ENCODE data around the gene GIMD1.
A peak's percentile ranks its signal among the peaks of the same experiment; 100 is the strongest.
"Not testable (repeated sequence)": the region's sequence is repeated elsewhere in the genome, so short reads cannot be mapped to it uniquely, and the experiment has no call there.

Gene GIMD1

DNA sequence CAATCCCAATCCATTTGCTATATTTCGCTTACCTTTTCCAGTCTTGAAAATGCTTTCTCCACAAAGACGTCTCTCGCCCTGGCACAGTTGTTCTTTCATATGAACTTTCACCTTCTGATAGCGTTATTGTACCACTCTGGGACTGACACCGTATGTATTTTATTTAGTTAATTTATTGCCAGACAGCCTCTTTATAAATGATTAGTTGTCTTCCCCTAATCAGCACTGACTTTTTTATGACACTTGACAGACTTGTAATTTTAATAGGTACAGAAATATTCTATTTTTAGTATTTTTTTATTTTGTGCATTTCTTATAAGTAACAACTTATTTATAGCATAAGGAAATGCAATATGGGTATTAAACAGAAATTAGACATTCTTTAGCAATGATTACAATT is at the start of gene GIMD1:
Gene GIMD1 (minus strand): TSS at position 101 of the 400 bp plus-strand sequence. CDS start 1,343 bp downstream, outside the sequence.
- no peak for DNase-seq (ENCODE audit: low spot score)

DNA sequence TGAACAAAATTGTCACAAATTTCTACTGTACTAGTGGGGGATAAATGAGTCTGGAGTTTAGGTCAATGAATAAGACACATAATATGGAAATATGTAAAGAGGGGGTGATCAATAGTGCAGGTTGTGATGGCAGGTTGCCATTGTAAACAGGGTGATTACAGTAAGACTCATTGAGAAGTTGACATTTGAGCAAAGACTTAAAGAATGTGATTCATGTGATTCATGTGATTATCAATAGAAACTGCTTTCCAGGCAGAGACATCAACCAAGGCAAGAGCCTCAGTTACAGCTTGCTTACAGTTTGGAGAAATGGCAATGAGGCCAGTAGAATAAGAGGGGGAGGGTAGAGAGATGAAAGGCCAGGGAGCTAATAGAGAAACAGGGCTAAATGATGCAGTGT is 45.8 kb upstream of the GIMD1 start:
- no peak for DNase-seq (ENCODE audit: low spot score)

DNA sequence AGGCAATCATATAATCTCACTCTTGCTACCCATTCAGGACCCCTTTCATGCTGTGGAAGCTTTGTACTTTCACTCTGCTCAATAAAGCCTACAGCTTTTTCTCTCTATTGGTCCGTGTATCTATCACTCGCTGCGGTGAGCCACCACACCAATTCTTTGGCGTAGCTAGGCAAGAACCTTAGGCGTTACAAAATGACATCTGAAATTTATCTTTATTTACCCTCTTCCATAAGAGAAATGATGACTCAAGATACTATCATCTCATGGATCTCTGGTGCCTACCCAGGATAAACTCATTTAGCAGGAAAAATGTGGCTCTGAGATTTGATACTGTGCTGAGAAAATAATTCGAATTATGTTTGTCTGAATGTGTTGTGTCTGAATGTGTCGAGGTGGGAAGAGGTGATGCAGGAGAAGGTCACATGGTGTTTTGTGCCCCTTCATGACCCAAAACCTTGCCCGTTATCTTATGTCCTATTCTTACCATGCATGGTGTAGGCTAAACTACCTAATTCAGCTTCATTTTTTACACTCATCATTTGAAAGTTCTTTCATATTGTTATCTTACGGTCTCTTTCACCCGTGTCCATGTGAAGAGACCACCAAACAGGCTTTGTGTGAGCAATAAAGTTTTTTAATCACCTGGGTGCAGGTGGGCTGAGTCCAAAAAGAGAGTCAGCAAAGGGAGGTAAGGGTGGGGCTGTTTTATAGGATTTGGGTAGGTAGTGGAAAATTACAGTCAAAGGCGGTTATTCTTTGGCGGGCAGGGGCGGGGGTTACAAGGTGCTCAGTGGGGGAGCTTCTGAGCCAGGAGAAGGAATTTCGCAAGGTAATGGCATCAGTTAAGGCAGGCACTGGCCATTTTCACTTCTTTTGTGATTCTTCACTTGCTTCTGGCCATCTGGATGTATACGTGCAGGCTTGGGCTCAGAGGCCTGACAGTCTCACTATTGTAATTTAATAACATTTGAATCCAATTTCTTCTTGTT is 41.6 kb upstream of the GIMD1 start:
- no peak for DNase-seq (ENCODE audit: low spot score)

DNA sequence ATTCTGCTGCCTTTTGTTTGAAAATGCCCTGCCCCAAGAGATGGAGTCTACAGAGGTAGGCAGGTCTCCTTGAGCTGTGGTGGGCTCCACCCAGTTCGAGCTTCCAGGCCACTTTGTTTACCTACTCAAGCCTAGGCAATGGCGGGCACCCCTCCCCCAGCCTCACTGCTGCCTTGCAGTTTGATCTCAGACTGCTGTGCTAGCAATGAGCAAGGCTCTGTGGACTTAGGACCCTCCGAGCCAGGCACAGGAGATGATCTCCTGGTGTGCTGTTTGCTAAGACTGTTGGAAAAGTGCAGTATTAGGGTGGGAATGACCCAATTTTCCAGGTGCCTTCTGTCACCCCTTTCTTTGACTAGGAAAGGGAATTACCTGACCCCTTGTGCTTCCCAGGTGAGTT is 39.4 kb upstream of the GIMD1 start:
- not testable (repeated sequence) for DNase-seq (ENCODE audit: low spot score)

DNA sequence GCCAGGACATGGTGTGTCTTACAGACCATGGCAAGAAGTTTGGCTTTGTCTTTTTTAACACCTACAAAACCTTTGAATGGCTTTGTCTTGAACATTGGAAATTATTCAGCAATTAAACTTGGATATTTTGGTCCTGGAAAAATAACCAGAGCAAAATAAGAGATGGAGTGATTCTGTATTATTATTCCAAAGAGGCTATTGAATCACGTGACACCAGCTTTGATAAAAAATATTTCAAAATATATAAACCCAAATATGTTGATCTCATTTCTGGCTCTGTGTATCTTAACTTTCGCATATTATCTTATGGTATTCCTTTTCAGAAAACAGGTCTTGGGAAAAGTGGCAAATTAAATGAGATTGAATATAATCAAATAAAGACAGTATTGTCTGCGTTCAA is 32.6 kb upstream of the GIMD1 start:
- no peak for DNase-seq (ENCODE audit: low spot score)

DNA sequence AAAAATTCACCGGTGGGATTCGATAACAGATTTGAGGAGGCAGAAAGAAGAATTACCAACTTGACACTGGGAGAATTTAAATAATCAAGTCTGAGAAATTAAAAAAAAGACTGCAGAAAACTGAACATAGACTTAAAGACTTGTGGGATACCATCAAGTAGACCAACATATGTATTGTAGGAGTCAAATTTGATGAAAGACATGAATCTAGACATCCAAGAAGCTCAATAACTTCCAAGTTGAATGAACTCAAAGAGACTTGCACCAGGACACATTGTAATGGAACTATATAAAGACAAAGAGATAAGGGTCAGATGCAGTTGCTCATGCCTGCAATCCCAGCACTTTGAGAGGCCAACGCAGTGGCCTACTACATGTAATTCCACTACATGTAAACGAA is 30.3 kb upstream of the GIMD1 start:
- DNase-seq (ENCODE audit: low spot score): not testable (repeated sequence)

DNA sequence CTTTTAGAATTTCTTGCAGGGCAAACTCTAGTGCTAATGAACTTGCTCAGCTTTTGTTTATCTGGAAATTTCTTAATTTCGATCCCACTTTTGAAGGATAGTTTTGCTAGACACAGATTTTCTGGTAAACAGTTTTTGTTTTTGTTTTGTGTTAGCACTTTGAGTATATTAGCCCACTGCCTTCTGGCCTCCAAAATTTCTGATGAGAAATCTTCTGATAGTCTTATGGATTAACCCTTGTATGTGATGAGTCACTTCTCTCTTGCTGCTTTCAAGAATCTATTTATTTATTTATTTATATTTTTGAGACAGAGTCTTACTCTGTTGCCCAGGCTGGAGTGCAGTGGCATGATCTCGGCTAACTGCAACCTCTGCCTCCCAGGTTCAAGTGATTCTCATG is 27.0 kb upstream of the GIMD1 start:
- no peak for DNase-seq (ENCODE audit: low spot score)

DNA sequence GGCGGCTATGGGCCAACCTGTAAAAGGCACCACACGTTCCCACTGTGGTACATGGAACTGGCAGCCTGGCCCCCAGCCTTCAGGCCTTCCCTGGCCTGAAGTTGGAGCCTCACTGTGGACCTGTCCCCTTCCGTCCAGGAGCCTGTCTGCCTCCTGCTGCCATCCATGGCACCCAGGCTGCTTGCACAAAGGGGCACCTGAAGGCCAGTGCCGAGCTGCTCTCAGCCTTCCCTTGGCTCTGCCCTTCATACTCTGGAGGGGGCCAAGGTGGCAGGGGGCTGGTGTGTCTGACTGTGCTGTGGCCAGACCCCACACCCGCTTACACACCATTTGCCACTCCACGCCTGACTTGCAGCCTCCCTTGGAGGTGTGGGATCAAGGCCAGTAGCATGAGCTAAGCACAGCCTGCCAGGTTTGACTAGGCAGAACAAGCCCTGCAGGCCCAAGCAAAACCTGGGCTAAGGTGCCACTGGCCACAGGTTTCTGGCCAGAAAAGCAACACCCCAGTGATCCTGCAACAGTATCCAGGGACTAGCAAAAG is 17.3 kb upstream of the GIMD1 start:
- no peak for DNase-seq (ENCODE audit: low spot score)

DNA sequence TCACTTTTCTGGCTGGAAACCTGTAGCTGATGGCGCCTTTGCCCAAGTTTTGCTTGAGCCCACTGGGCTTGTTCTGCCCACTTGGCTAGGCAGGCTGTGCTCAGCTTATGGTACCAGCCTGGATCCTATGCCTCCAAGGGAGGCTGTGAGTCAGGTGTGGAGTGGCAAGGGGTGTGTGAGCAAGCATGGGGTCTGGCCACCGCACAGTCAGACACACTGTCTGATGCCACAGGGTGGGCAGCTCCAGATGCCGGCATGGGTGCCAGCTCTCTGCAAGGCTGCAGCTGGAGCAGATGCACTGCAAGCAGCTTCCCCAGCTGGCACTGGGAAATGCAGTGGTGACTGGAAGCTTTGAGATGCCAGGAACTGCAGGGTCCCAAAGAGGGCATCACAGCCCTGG is 16.3 kb upstream of the GIMD1 start:
- DNase-seq (ENCODE audit: low spot score): no peak

DNA sequence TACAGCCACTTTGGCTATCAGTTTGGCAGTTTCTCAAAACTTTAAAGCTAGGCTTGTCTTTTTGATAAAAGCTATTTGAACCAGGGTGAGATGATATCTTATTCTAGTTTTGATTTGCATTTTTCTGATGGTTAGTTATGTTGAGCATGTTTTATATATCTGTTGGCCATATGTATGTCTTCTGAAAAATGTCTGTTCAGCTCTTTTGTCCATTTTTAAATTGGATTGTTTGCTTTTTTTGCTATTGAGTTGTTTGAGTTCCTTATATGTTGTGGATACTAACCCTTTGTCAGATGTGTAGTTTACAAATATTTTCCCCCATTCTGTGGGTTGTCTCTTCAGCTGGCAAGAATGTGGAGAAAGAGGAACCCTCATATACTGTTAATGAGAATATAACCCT is 11.6 kb upstream of the GIMD1 start:
- no peak for DNase-seq (ENCODE audit: low spot score)

DNA sequence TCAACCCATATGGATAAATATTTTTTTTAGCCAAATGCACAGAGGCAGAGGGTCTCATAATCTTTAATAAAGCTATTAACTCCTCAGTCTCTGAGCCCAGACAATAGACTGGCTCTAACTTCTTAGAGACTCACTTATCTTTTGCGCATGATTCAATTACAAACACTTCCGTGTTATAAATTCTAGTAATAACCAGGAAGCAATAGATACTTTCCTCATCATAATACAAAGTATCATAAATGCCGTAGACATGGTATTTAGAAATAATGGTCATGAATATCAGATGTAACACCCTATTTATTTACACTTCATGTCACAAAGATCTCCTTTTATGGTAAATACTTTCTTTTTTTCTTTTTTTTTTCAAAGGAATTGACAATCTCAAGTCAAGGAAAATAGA is 4.4 kb upstream of the GIMD1 start:
- DNase-seq (ENCODE audit: low spot score): no peak

DNA sequence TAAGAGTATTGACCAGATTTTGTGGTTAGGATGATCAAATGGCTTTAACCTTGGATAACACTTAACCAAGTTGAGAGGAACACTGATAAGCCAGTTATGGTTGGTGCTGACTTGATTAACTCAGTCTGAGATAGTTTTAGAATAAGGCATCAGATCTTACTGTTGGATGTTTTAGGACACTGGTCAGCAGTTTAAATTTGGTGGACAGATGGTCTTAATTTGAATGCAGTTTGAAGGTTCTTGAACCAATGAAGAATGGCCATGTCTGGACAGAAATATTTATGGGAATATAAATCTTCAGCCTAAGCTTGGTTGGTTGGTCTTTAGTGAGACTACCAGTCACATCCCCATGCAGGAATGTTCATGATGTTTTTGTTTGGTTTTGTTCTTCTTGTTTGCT is 2.6 kb upstream of the GIMD1 start:
- DNase-seq (ENCODE audit: low spot score): no peak

DNA sequence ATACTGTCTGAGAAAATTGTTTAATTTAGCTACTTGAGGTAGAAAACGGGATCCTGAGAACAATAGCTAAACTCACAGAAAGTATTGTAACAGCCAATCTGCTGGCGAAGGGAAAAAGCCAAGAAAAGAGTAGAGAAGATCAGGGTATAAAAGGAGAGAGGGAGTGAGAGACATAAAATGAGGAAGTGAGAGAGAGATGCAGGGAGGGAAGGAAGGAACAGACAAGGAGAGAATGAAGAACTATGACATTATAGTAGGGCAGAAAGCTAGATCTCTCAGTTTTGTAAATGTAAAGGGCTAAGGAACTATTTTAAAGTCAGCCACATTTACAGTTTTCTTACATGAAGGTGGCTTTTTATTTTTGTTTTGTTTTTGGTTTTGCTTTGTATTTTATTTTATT is 1.6 kb upstream of the GIMD1 start:
- DNase-seq (ENCODE audit: low spot score): no peak

DNA sequence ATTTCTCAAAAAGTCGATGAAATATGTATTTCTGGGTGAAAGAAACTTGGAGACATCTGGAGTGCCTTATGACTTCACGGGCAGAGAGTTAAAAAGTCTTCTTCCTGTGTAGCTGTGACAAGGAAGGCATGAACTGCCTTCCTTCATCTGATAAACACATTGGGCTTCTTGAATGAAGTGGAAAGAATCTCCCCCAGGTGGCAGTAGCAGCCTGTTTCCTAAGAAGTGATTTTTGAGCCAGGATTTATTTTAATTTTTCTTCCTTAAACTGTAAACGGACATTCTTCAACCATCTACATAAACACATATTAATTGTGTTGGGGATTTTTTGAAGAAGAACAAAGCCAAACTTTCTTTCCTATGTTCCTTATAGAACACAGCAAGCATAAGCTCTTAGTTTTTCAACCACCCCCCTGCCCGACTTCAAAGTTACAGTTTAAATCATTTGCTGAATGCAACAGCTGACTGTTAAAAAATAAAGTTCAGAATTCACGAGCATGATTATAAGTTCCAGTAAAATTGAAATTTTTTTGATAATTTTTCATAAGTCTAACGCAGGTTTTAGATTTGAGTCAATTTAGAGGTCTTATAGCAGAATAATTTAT is 980 bp upstream of the GIMD1 start:
- DNase-seq (ENCODE audit: low spot score): peak; percentile 59

DNA sequence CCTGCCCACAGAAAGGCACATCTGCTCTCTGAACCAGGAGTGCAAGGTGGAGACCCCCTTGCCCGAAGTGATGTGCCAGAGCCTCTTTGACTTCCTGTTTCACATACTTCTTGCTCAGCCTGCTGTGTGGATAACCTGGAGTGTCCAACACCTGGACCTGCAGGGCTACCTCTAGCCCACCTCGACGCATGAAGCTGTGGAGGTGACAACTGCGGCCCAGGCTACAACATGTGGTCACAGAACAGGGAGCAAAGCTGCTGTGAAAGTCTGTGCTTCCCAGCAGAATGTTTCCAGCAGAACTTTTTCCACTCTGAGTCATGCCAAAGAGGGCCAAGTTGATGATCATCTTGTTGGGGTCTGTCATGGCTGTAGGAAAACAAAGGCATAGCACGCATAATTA is 1.5 kb downstream of the GIMD1 start:
- no peak for DNase-seq (ENCODE audit: low spot score)

DNA sequence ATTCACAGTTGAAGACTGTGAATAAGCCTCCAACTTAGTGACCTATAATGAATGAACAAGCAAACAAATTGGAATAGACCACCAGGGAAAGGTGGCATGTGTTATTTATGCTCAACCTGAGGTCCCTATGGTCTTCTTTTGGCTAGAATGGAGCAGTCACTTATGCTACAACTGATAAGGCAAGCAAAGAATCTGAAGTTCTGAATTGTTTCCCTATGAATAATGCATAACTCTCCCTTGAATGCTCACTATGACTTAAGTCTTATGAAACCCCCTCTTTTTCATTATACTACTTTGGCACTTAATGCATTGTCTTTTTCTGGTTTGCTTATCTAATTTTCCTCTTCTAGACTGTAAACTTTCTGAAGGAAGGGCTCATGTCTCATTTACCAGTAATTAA is 2.6 kb downstream of the GIMD1 start:
- no peak for DNase-seq (ENCODE audit: low spot score)

DNA sequence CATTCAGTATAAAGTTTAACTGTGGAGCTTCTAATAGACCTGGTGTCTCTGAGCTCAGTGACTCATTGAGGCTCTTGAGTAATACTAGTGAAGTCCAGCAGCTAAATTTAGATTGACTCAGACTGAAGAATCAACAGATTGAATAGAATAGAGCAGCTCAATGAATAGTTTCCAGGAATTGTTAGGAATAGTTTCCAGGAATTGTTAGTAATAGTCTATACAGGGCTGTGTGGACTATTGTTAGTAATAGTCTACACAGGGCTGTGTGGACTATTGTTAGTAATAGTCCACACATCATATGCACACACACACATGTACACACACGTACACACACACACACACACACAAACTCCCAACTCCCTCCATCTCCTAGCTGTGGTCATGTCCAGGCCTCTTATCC is 3.0 kb downstream of the GIMD1 start:
- peak; percentile 11 for DNase-seq (ENCODE audit: low spot score)

DNA sequence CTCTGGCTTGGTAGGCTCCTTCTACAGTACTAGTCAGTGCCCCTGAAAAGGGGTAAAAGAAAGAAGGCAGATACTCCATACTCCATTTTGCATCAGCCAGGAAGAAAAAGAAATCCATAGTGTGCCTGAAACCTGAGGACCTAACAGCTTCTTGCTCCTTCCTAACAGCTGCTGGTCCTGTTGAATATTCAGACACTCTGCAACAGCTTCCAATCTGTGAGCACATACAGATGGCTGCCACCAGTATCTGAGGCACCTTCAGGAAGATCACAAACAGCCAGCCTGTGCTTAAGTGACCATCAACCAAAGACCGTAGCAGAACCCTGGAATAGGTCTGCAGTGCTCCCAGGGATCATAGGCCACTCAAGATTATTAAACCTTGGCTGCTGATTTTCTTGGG is 4.3 kb downstream of the GIMD1 start:
- DNase-seq (ENCODE audit: low spot score): no peak

DNA sequence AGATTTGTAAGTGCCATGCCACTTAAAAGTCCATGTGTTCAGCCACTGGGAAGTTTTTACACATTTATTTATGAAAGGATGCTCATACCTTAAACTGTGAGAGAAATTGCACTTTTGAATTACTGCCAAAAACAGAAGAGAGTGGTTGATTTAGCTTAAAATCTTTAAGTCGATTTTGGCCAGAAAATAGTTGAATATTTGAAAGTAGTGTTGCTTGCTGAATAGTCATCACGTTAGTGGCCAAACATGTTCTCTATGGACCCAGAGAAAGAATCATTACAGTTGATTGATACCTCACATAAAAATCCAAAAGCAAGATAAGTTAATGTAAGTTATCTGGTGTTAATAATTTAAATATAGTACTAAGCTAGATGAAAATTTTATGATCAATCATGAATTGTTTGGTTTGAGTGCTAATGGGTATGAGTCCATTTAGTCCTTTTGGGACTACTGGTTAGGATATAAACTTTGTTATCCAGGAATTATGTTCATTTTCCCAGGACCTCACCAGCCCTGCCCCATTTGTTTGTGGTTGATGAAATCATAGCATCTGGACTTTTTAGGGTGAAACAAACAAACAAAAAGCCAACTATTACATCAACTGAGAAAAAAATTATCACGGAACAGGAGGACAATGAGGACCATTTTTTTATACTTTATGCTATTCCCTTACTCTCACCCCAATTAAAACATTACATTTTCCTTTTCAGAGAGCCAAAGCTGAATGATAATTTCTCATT is 6.3 kb downstream of the GIMD1 start:
- DNase-seq (ENCODE audit: low spot score): no peak

DNA sequence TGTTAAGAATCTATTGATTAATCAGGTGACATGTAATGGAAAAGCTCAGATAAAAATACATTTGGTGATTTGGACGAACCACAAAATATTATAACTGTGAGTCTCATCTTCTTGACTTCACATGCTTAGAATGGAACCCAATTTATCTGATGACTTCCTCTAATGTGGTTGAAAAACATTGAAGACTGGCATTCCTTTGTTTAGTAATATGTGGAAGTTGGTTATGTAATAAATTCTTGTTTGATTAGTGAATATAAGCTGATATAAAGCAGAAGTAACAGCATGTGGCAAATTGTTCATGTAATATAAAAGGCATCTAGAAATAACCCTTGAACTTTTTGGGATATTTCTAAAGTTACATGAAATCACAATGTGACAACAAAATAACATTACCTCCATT is 9.7 kb downstream of the GIMD1 start:
- no peak for DNase-seq (ENCODE audit: low spot score)

DNA sequence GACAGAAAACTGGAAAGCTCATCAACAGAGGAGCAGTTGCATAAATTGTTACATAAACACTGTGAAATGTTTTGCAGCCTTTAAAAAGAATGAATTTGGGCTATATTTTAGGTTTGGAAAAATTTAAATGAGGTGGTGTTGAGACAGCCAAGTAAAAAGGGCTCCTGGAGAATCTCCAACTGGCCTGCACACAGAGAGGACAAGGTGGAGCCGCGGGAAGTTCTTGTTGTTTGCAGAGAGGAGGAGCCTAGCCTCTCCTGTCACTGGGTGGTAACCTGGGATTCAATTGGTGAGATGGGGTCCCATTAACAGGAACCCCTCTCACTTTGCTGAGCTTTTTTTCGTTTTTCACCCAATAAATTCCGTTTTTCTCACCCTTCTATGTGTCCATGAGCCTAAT is 13.4 kb downstream of the GIMD1 start:
- no peak for DNase-seq (ENCODE audit: low spot score)

DNA sequence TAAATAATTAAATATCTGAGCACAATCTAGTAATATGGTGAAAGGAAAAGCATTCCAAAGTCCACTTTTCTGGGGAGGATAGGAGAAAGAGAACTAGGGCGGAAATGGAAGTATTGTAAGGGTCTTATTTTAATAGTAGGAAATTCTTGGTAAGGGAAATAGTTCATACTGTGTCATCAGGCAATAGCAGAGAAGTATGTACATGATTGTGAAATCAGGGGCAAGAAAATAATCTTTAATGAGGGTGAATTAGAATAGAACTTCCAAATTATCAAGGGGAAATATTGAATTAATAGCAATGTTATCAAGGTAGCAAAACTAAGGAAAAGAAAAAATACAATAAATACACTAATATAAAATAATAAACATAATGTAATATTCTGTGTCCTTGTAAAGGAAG is 14.8 kb downstream of the GIMD1 start:
- DNase-seq (ENCODE audit: low spot score): no peak

DNA sequence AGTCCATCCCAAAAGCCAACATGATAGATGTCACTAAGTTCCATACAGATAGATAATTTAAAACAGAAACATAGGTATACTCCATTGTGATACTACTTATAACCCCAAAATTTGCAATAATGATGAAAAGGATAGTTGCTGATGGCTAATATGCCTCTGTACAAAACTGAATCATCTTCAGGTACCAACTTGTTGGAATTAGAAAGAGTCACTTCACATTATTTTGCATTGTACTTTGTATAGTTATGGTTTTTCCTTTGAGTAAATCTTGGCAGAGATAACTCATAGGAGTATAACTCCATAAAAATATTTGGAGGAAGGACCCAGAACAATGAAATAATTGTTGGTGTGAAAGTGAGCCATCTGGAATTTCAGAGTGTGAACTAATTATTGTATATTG is 17.6 kb downstream of the GIMD1 start:
- DNase-seq (ENCODE audit: low spot score): no peak
